Subcutaneous abdominal adipose tissue (tissue), 5 donors: Measurements from ENCODE around the gene CYP4F22.

Experiments used
- H3K27ac ChIP-seq: one replicate; pipeline ENCODE4 v1.7.0; 2013; ENCODE audit warnings: low read depth, mild to moderate bottlenecking, inconsistent platforms, low read length, moderate library complexity
- H3K27me3 ChIP-seq, 5 donors: one replicate each; pipeline ENCODE4 v1.7.0; 2013; ENCODE audit warnings: low read length in 5 of 5, inconsistent platforms in 1 of 5; ENCODE audit not compliant: control insufficient read depth in 5 of 5, insufficient read depth in 4 of 5
- H3K36me3 ChIP-seq, 5 donors: one replicate each; pipeline ENCODE4 v1.7.0; 2013; ENCODE audit warnings: low read length in 5 of 5; ENCODE audit not compliant: control insufficient read depth in 5 of 5, insufficient read depth in 5 of 5
- H3K4me1 ChIP-seq, 5 donors: one replicate each; pipeline ENCODE4 v1.7.0; 2013; ENCODE audit warnings: low read length in 5 of 5, mild to moderate bottlenecking in 3 of 5, moderate library complexity in 1 of 5; ENCODE audit not compliant: control insufficient read depth in 5 of 5, insufficient read depth in 5 of 5
- H3K4me3 ChIP-seq, 5 donors: one replicate each; pipeline ENCODE4 v1.7.0; 2013; ENCODE audit warnings: low read length in 5 of 5, low read depth in 1 of 5
- H3K9ac ChIP-seq, 5 donors: one replicate each; pipeline ENCODE4 v1.7.0; 2013; ENCODE audit warnings: low read length in 5 of 5, mild to moderate bottlenecking in 4 of 5, moderate library complexity in 3 of 5
- H3K9me3 ChIP-seq, 5 donors: one replicate each; pipeline ENCODE4 v1.7.0; 2013; ENCODE audit warnings: low read length in 5 of 5; ENCODE audit not compliant: control insufficient read depth in 5 of 5
- donor health status: healthy.
- donor health status: healthy.
- donor health status: healthy.
- donor health status: healthy.
- donor health status: healthy.

CYP4F22 gene

DNA sequence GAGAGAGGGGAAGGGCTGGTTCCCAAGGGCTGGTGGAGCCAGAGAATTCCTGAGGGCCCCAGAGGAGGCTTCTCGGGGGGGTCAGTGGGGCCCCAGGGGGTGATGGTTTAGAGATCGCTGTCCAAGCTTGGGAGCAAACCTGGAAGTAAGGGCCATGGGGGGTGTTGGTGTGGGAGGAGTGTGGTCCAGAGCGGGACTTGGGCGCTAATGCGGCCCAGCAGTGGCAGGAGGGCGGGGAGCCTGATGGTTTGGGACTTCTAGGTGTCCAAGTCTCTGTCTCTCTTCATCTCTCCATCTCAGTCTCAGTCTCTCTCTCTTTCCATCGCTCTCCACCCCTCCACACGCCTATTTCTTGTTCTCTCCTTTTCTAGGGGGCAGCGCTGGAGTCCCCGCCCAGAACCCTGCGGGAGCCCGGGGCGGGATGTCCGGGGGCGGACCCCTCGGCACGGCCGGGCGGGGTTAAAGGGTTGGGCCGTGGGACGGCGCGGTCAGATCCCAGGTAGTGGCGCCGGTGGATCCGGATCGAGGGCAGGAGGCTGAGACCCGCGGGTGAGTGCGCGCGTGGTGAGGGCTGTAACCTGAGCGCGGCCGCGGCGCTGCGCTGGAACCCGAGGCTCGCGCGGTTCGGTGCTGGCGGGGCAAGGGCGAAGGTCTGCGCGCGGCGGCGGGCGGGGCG, at the start of gene CYP4F22:
TSS of gene CYP4F22 (plus strand) at position 491 of the 676 bp plus-strand sequence. CDS start 16,812 bp downstream, outside the sequence.
- Histone ChIP-seq H3K27ac (no peak within 1 kb of the TSS), H3K27me3 (peaks cover 18 to 36% (median 21%) of the 10 kb centered on the region in 5 donors), H3K4me3 (peak within 1 kb of the TSS in 1 of 5 donors; percentile 26), H3K9me3 (no peaks in the 10 kb centered on the region), H3K36me3 (no peaks in the 10 kb centered on the region), H3K4me1 (peaks cover 0 to 21% (median 8%) of the 10 kb centered on the region in 5 donors), H3K9ac (no peak within 1 kb of the TSS)

DNA sequence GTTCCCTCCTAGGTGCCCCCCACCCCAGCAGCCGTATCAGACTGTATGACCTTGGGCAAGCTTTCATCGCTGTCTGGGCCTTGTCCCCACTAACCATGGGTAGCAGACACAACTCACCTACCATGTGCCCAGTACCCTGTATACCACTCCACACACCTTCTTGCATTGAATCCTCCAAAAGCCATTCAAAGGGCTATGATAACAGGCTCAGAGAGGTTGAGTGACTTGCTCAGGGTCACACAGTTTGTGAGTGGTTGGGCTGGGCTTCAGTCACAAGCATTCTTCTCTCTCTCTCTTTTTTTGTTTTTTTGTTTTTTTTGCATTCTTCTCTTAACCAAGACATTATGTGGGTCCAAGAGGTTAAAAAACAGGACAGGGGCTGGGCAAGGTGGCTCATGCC, 46.6 kb upstream of the CYP4F22 start:
- peaks cover 6 to 21% (median 10%) of the 10 kb centered on the region in 5 donors for H3K27me3 ChIP-seq

DNA sequence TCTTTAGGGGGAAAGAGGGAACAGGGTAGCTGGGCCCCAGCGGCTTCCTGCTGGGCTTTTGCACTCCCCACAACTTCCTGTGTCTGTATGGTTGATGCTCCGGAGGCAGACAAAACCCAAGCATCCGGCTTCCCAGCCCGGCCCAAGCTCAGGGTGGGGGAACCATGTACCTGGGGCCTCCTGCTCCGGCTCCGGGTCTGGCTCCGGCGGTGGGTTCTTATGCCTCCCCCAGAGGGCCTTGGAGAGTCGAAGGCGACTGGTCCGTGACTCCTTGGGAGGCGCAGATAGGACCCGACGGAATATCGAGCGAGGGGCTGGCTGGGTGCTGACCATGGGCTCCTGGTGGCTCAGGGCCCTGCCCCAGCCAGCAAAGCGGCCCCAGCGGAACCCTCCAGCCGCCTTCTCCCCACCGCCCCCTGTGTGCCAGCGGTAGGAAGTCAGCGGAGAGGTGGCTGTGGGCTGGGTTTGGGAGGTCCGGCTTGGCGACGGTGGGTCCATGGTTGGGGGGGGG, 44.4 kb upstream of the CYP4F22 start:
- Histone ChIP-seq H3K27me3 (peaks cover 5 to 13% (median 8%) of the 10 kb centered on the region in 5 donors), H3K36me3 (no peaks in the 10 kb centered on the region), H3K27ac (no peak overlapping the region), H3K4me1 (peaks cover 0 to 16% (median 9%) of the 10 kb centered on the region in 5 donors), H3K9ac (peak overlapping the region in 3 of 5 donors; percentile 41 to 58 (median 48)), H3K9me3 (no peaks in the 10 kb centered on the region), H3K4me3 (peak overlapping the region; percentile 28 to 62 (median 39))

More for the DNA sequence above, 46.6 kb upstream of the CYP4F22 start:
- Histone ChIP-seq H3K27ac (no peak overlapping the region), H3K36me3 (no peaks in the 10 kb centered on the region), H3K9me3 (no peaks in the 10 kb centered on the region), H3K4me3 (no peak overlapping the region), H3K9ac (no peak overlapping the region), H3K4me1 (peaks cover 0 to 17% (median 13%) of the 10 kb centered on the region in 5 donors)

DNA sequence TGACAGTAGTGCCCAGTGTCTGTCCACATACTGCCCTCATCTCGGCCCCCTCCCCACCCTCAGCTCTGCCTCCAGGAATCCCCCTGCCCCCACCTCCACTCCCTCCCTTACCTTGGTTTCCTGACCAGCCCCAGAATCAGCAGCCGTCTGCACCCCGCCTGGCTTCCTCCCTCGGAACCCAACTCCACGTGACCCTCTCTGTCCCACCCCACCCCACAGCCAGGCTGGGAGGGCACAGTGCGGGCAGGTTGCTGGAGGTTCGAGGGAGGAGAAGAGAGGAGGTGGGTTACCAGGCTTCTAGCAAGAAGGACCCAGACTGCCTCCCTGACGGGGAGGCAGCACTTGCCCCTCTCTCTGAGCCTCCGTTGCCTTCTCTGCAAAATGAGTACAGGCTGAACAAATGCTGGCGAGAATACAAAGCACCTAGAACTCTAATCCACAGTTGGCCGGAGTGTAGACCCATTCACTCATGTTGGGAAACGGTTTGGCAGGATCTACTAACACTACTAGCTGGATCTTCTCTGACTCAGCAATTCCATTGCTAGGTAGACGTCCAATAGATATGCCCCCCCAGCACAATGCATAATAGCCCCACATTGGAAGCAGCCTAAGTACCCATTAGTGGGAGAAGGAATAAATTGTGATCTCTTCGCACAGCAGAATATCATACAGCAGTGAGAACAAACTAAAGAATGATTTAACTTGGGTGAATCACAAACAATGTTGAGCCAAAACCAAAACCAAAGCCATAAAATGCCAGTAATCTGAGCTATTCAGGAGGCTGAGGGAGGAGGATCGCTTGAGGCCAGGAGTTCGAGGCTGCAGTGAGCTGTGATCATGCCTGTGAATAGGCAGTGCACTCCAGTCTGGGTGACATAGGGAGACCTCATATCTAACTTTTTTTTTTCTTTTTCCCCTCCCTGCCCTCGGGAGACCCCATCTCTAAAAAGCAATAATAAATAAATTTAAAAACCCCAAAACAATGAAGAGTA, 43.6 kb upstream of the CYP4F22 start, which contains the start of gene RASAL3:
TSS of gene RASAL3 (minus strand) at position 151 of the 992 bp plus-strand sequence. CDS start 186 bp downstream, outside the sequence.
- Histone ChIP-seq H3K27me3 (peaks cover 12 to 20% (median 16%) of the 10 kb centered on the region in 5 donors), H3K4me3 (peak within 1 kb of the TSS; percentile 28 to 62 (median 39)), H3K27ac (no peak within 1 kb of the TSS), H3K4me1 (peaks cover 0 to 24% (median 17%) of the 10 kb centered on the region in 5 donors), H3K9ac (peak within 1 kb of the TSS in 3 of 5 donors; percentile 48 to 58 (median 55)), H3K9me3 (no peaks in the 10 kb centered on the region), H3K36me3 (no peaks in the 10 kb centered on the region)

DNA sequence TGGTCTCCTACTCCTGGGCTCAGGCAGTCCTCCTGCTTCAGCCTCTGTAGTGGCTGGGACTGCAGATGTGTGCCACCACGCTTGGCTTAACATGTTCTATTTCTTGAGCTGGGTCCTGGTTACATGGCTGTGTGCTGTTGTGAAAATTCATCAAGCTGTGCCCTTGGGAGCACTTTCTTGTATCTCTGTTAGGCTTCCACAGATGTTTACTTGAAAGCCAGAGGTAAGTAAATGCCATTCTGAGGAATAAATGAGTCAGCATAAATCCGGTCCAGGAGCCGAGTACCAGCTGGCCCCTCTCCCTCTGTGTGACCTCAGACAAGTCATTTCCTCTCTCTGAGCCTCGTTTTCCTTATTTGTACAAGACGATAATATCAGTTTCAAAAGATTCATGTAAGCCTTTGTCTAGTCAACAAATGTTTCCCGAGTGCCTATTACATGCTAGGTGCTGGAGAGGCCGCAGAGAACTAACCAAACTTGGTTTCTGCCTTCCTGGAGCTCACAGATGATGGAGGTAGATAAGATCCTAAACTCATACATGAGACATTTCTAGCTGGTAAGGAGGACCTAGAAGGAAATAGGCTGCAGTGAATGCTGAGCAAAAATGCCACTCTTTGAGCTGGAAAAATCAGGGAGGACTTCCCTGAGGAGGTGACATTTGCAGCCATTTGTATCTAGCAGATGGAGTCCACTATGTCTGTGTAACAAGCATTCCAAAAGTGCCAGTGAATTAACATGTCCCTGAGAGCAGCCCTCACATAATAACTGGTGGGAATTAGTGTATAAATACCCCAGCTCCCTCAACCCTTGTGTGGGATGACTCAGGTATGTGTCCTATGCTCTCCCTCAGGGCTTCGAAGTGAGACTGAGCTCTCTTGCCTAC, 41.2 kb upstream of the CYP4F22 start:
- H3K4me3 ChIP-seq = no peak overlapping the region
- peaks cover 0 to 28% (median 21%) of the 10 kb centered on the region in 5 donors for H3K4me1 ChIP-seq
- H3K27me3 ChIP-seq = peaks cover 12 to 22% (median 19%) of the 10 kb centered on the region in 5 donors
- no peak overlapping the region for H3K9ac ChIP-seq
- no peak overlapping the region for H3K27ac ChIP-seq
- H3K36me3 ChIP-seq = no peaks in the 10 kb centered on the region
- no peaks in the 10 kb centered on the region for H3K9me3 ChIP-seq

DNA sequence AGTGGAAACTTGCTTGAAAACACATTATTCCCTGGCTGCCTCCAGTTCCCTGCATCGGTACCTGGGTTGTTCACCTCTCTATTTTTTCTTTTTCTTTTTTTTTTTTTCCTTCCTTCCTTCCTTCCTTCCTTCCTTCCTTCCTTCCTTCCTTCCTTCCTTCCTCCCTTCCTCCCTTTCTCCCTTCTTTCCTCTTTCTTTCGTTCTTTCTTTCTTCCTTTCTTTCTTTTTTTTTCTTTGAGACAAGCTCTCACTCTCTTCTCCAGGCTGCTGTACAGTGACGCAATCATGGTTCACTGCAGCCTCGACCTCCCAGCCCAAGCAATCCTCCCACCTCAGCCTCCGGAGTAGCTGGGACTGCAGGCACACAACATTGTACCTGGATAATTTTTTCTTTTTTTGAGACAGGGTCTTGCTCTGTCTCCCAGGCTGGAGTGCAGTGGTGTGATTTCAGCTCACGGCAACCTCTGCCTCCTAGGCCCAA, 40.6 kb upstream of the CYP4F22 start:
- Histone ChIP-seq H3K27ac (no peak overlapping the region), H3K4me1 (peaks cover 0 to 28% (median 21%) of the 10 kb centered on the region in 5 donors), H3K36me3 (no peaks in the 10 kb centered on the region), H3K9ac (no peak overlapping the region), H3K9me3 (no peaks in the 10 kb centered on the region), H3K27me3 (peaks cover 12 to 22% (median 19%) of the 10 kb centered on the region in 5 donors), H3K4me3 (no peak overlapping the region)

DNA sequence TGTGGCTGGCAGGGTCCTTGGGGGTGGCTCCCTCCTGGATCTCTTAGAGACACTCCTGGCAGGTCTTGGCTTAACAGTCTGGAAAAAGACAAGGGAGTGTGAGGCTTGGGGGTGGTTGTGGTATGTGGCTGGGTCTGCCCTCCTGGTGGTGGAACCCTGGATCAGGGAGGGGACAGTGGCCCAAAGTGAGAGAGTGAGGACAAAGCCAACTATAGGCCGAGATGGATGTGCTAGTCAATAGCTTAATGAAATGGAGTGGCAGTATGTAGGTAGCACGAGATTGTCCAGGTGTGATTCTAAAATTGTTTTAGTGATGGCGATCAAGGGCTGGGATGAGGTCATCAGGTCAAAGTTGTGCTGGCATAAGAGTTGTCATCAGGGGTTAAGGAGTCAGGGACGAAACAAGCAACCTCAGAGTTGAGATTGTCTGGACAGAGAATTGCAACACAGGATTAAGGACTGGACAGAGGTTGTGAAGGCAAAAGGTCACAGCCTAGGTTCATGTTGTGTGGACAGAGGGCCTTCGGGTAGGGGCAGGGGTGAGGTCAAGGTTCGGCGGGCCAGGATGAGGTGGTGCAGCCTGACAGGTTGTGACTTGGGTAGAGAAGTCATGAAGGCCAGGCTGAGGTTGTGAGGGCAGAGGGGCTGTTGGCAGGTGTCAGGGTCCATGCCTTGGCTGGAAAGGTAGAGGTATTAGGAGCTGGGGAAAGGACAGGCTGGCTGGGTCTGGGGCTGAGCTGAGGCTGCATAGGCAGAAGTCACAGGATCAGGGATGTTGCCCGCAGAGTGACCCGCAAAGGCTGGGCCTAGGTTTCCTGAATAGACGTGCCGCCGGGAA, 39.4 kb upstream of the CYP4F22 start:
- no peaks in the 10 kb centered on the region for H3K36me3 ChIP-seq
- peaks cover 12 to 22% (median 18%) of the 10 kb centered on the region in 5 donors for H3K27me3 ChIP-seq
- H3K9ac ChIP-seq = no peak overlapping the region
- H3K27ac ChIP-seq = no peak overlapping the region
- no peaks in the 10 kb centered on the region for H3K9me3 ChIP-seq
- H3K4me3 ChIP-seq = peak overlapping the region in 2 of 5 donors; percentile 62 to 67
- peaks cover 0 to 28% (median 21%) of the 10 kb centered on the region in 5 donors for H3K4me1 ChIP-seq

DNA sequence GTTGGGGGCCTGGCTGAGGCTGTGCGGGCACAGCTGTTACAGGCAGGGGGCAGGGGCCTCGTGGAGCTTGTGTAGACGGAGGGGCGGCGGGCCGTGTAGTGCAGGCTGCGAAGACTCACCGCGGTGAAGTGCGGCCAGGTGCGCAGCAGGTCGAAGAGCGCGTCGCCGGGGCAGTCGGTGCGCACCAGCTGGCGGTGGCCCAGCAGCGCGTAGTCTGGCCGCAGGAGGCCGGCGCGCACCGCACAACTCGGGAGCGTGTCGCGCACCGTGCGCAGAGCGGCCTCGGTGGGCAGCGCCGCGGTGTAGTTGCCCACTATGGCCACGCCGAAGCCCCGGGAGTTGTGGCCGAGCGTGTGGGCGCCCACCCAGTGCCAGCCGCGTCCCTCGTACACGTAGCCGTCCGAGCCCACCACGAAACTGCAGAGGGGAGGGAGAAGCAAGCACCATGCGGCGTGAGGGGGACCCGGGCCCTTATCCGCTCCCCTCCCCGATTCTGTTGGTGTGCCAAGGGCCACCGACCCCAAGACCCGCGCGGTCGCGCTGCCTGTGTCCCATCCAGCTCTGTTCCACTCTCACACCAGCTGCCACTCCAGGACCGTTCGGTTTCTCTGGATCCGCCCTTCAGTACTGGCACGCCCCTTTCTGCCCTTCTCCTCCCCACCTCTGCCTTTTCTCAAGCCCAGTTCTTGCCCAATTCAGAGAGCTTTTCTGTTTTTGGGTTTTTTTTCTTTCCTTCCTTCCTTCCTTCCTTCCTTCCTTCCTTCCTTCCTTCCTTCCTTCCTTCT, 38.6 kb upstream of the CYP4F22 start:
- no peaks in the 10 kb centered on the region for H3K36me3 ChIP-seq
- H3K4me3 ChIP-seq = peak overlapping the region in 4 of 5 donors; percentile 48 to 67 (median 58)
- peak overlapping the region in 1 of 5 donors; percentile 59 for H3K9ac ChIP-seq
- H3K27me3 ChIP-seq = peaks cover 9 to 20% (median 16%) of the 10 kb centered on the region in 5 donors
- H3K27ac ChIP-seq = no peak overlapping the region
- H3K9me3 ChIP-seq = no peaks in the 10 kb centered on the region
- peaks cover 0 to 24% (median 17%) of the 10 kb centered on the region in 5 donors for H3K4me1 ChIP-seq
